Pancreas (tissue), 10 donors: ENCODE data around the gene BLOC1S5. TPM values are rescaled to one million over a fixed set of nuclear protein-coding genes. Genes with fewer than 3 reads are reported as not detected.
"Not testable (repeated sequence)": the region's sequence is repeated elsewhere in the genome, so short reads cannot be mapped to it uniquely, and the experiment has no call there.

Source experiments
- ATAC-seq, 4 donors: fragments of 200-7000 bp; cut with Tn5 transposase; one replicate each; pipeline versions ENCODE4 v1.8.0 to v1.9.1; 2020; ENCODE audit warnings: mild to moderate bottlenecking in 4 of 4, moderate library complexity in 4 of 4
- DNase-seq, 6 donors: peaks; one replicate each; pipeline ENCODE4 v3.0.0-alpha.2; 2020
- FAIRE-seq: peaks from 2 replicates; lab custom pipeline; 2012; peaks lifted over from hg19 to GRCh38; lab: Jason Lieb, UNC
- H3K27ac ChIP-seq, 4 donors: fragments of 200-600 bp; sonication (generic); 1 replicate in 3 of 4; 2 replicates in 1 of 4; pipeline versions ENCODE4 v1.5.0 to v1.8.0; 2020
- H3K27me3 ChIP-seq, 4 donors: fragments of 200-600 bp; one replicate each; pipeline ENCODE4 v1.8.0; 2021
- H3K36me3 ChIP-seq, 3 donors: fragments of 200-600 bp; sonication (generic) in 1 of 3; one replicate each; pipeline versions ENCODE4 v1.5.0 to v1.8.0; 2020 to 2021
- H3K4me1 ChIP-seq, 3 donors: fragments of 200-600 bp; one replicate each; pipeline ENCODE4 v1.8.0; 2021
- H3K4me3 ChIP-seq, 4 donors: fragments of 200-600 bp; sonication (generic) in 2 of 4; one replicate each; pipeline versions ENCODE4 v1.5.0 to v1.8.0; 2020 to 2021
- H3K9me3 ChIP-seq, 4 donors: fragments of 200-600 bp; one replicate each; pipeline ENCODE4 v1.8.0; 2021
- CTCF ChIP-seq, 4 donors: fragments of 200-600 bp; sonication (generic) in 3 of 4; IDR thresholded peaks; one replicate each; pipeline versions ENCODE4 v1.5.0 to v1.8.0; 2021; ENCODE audit warnings: antibody characterized with exemption in 4 of 4
- WGBS, 2 donors: extraction: QIAGEN DNeasy Blood & Tissue Kit; methylation state at CpG; one replicate each; pipeline ENCODE4 v1.1.7; 2013; 5-methylcytosine and 5-hydroxymethylcytosine counted together
- intact Hi-C, 3 donors: fragments of 100-400 bp; cut with DNase I; formaldehyde crosslinking; loops; one replicate each; pipeline versions ENCODE4 v1.11.1 to v1.14.2; 2022
- polyA plus RNA-seq, 2 donors: library from polyadenylated mRNA; stranded (reverse); fragments of 200-250 nt; gene quantifications; one replicate each; pipeline ENCODE4 v1.2.3, GENCODE V29; 2013
- total RNA-seq, 6 donors: library from RNA; stranded (reverse); fragmentation: NEBNext Ultra II Directional in 4 of 6; extraction: Animal tissue kit (Norgen Biotek cat#: 25700) in 4 of 6; gene quantifications; one replicate each; pipeline versions ENCODE4 v1.2.1 to v1.2.4, GENCODE V29; 2021 to 2023
- donor health status: healthy with polysubstance abuse.
- donor health status: DM: no; HTN: no; CAD: no; lungs with moderate emphysema.
- donor health status: DM: no; HTN: no; CAD: no.
- donor health status: control.
- donor health status: control.
- donor health status: Bipolar disorder and iron deficiency.
- donor health status: DM: yes; HTN: yes; CAD: no.
- donor health status: DM: no; HTN: no; CAD: no.
- donor health status: DM: no; HTN: no; CAD: no.
- donor health status: DM: yes; HTN: yes; CAD: no.

Gene BLOC1S5
- total and polyA plus RNA-seq, 8 donors: 2.6 to 9.0 (median 4.5) TPM

GRCh38 chr6:8057263-8057662 lies 6.9 kb downstream of the BLOC1S5 start:
- intact Hi-C loops: loop anchor here in 1 of 3 donors (10.0 kb wide), 1 partner anchor 322 kb away; no protein-coding TSS in a partner anchor
- FAIRE-seq (no peak), ATAC-seq (no peak), DNase-seq (no peak)
- Histone ChIP-seq H3K27me3 (no peaks in the 10 kb centered on the region), H3K4me1 (no peaks in the 10 kb centered on the region), H3K36me3 (no peaks in the 10 kb centered on the region), H3K27ac (no peak overlapping the region), H3K4me3 (no peak overlapping the region), H3K9me3 (no peaks in the 10 kb centered on the region)
- 90 to 92% methylated on average over 4 of the region's 4 CpGs for WGBS, 2 donors
- no peak for TF ChIP-seq CTCF (IDR thresholded peaks at IDR 0.05)

- Histone ChIP-seq H3K27me3 (no peaks in the 10 kb centered on the region), H3K27ac (no peak overlapping the region), H3K36me3 (no peaks in the 10 kb centered on the region), H3K4me1 (no peaks in the 10 kb centered on the region), H3K9me3 (no peaks in the 10 kb centered on the region), H3K4me3 (no peak overlapping the region)
- DNase-seq: no peak
- TF ChIP-seq CTCF (IDR thresholded peaks at IDR 0.05): no peak
- 81 to 86% methylated on average over 2 of the region's 2 CpGs for WGBS, 2 donors
- no peak for ATAC-seq
- intact Hi-C loops: loop anchor here in 1 of 3 donors (10.0 kb wide), 1 partner anchor 319 kb away; no protein-coding TSS in a partner anchor
- FAIRE-seq: no peak
Measured at GRCh38 chr6:8054276-8054675, 9.9 kb downstream of the BLOC1S5 start.

- peak in 2 of 4 donors; percentile 44 to 53 for ATAC-seq
- Histone ChIP-seq H3K4me1 (no peaks in the 10 kb centered on the region), H3K4me3 (no peak overlapping the region), H3K9me3 (no peaks in the 10 kb centered on the region), H3K27me3 (no peaks in the 10 kb centered on the region), H3K27ac (no peak overlapping the region), H3K36me3 (no peaks in the 10 kb centered on the region)
- no peak for TF ChIP-seq CTCF (IDR thresholded peaks at IDR 0.05)
- FAIRE-seq: no peak
- 68 to 70% methylated on average over 3 of the region's 3 CpGs for WGBS, 2 donors
- intact Hi-C loops: no loop called here
- no peak for DNase-seq
Measured at GRCh38 chr6:8047541-8048292, 16.5 kb downstream of the BLOC1S5 start.

- H3K9me3 ChIP-seq, intact Hi-C loops, ATAC-seq, FAIRE-seq, H3K36me3 ChIP-seq, H3K27me3 ChIP-seq, H3K4me1 ChIP-seq, DNase-seq, H3K4me3 ChIP-seq, H3K27ac ChIP-seq: not testable (repeated sequence)
- WGBS, 2 donors: 94 to 98% methylated on average over 4 of the region's 4 CpGs
Measured at GRCh38 chr6:8045769-8046168, 18.4 kb downstream of the BLOC1S5 start.

- no peak for FAIRE-seq
- no peak for DNase-seq
- WGBS, 2 donors: 56 to 61% methylated on average over 3 of the region's 3 CpGs
- no peaks in the 10 kb centered on the region for H3K36me3 ChIP-seq
- no peak for TF ChIP-seq CTCF (IDR thresholded peaks at IDR 0.05)
- no peaks in the 10 kb centered on the region for H3K9me3 ChIP-seq
- H3K4me1 ChIP-seq: no peaks in the 10 kb centered on the region
- intact Hi-C loops: no loop called here
- no peaks in the 10 kb centered on the region for H3K27me3 ChIP-seq
- no peak overlapping the region for H3K4me3 ChIP-seq
- no peak for ATAC-seq
- no peak overlapping the region for H3K27ac ChIP-seq
Measured at GRCh38 chr6:8043221-8043620, 21.0 kb downstream of the BLOC1S5 start.
